Skeletal muscle satellite cell (primary cell): ENCODE results near the gene SEBOX.

Source experiments
- H3K27me3 ChIP-seq: 2 replicates; pipeline ENCODE4 v1.7.0; 2013; ENCODE audit warnings: low read length; ENCODE audit not compliant: control insufficient read depth, insufficient read depth
- H3K36me3 ChIP-seq: 2 replicates; pipeline ENCODE4 v1.7.0; 2013; ENCODE audit warnings: mild to moderate bottlenecking, control low read depth, low read length; ENCODE audit not compliant: insufficient read depth
- H3K4me1 ChIP-seq: 2 replicates; pipeline ENCODE4 v1.7.0; 2013; ENCODE audit warnings: low read length; ENCODE audit not compliant: control insufficient read depth, insufficient read depth
- H3K4me2 ChIP-seq: 2 replicates; pipeline ENCODE4 v1.7.0; 2013; ENCODE audit warnings: mild to moderate bottlenecking, low read length
- H3K4me3 ChIP-seq: 2 replicates; pipeline ENCODE4 v1.7.0; 2013; ENCODE audit warnings: low read length
- H3K9ac ChIP-seq: 2 replicates; pipeline ENCODE4 v1.7.0; 2013; ENCODE audit warnings: mild to moderate bottlenecking, low read depth, low read length, moderate library complexity
- H3K9me3 ChIP-seq: replicated peaks from 2 replicates; pipeline ENCODE4 v1.7.0; 2013; ENCODE audit warnings: mild to moderate bottlenecking, control low read depth, low read length

The SEBOX gene

GRCh38 chr17:28335201-28335958, 29.6 kb downstream of the SEBOX start, which contains the start of the genes IFT20 and TNFAIP1:
Gene IFT20 (minus strand): TSS chr17:28335472. CDS start chr17:28331985, 3,487 bp downstream.
Gene TNFAIP1 (plus strand): TSS chr17:28335761. CDS start chr17:28339522, 3,761 bp downstream.
- H3K4me1 ChIP-seq = peaks cover 32% of the 10 kb centered on the region
- H3K9ac ChIP-seq = peak within 1 kb of the TSS; percentile 95
- H3K36me3 ChIP-seq = peaks cover 24% of the 10 kb centered on the region
- H3K4me2 ChIP-seq = peak within 1 kb of the TSS; percentile 95
- H3K4me3 ChIP-seq = peak within 1 kb of the TSS; percentile 86
- no peaks in the 10 kb centered on the region for H3K27me3 ChIP-seq
- H3K9me3 ChIP-seq = no peaks in the 10 kb centered on the region

- peak overlapping the region; percentile 90 for H3K9ac ChIP-seq
- peaks cover 17% of the 10 kb centered on the region for H3K36me3 ChIP-seq
- no peaks in the 10 kb centered on the region for H3K9me3 ChIP-seq
- H3K4me2 ChIP-seq = peak overlapping the region; percentile 95
- no peaks in the 10 kb centered on the region for H3K27me3 ChIP-seq
- peak overlapping the region; percentile 86 for H3K4me3 ChIP-seq
- H3K4me1 ChIP-seq = peaks cover 32% of the 10 kb centered on the region
These were observed 30.3 kb downstream of the SEBOX start for GRCh38 chr17:28334666-28335200.

GRCh38 chr17:28334171-28334570, 30.8 kb downstream of the SEBOX start:
- H3K27me3 ChIP-seq = no peaks in the 10 kb centered on the region
- H3K9ac ChIP-seq = peak overlapping the region; percentile 90
- peak overlapping the region; percentile 86 for H3K4me3 ChIP-seq
- peaks cover 16% of the 10 kb centered on the region for H3K36me3 ChIP-seq
- peaks cover 32% of the 10 kb centered on the region for H3K4me1 ChIP-seq
- H3K9me3 ChIP-seq = no peaks in the 10 kb centered on the region
- H3K4me2 ChIP-seq = peak overlapping the region; percentile 95

GRCh38 chr17:28333083-28333746, 31.8 kb downstream of the SEBOX start:
- Histone ChIP-seq H3K27me3 (no peaks in the 10 kb centered on the region), H3K4me3 (no peak overlapping the region), H3K36me3 (peaks cover 25% of the 10 kb centered on the region), H3K9me3 (no peaks in the 10 kb centered on the region), H3K4me1 (peaks cover 26% of the 10 kb centered on the region), H3K9ac (no peak overlapping the region), H3K4me2 (no peak overlapping the region)

- peaks cover 16% of the 10 kb centered on the region for H3K4me1 ChIP-seq
- H3K9me3 ChIP-seq = no peaks in the 10 kb centered on the region
- H3K4me2 ChIP-seq = no peak overlapping the region
- H3K4me3 ChIP-seq = no peak overlapping the region
- H3K27me3 ChIP-seq = no peaks in the 10 kb centered on the region
- peaks cover 32% of the 10 kb centered on the region for H3K36me3 ChIP-seq
- no peak overlapping the region for H3K9ac ChIP-seq
These were observed 33.0 kb downstream of the SEBOX start for GRCh38 chr17:28331891-28332420.

GRCh38 chr17:28330671-28331070, 34.3 kb downstream of the SEBOX start:
- Histone ChIP-seq H3K27me3 (no peaks in the 10 kb centered on the region), H3K4me2 (no peak overlapping the region), H3K36me3 (peaks cover 37% of the 10 kb centered on the region), H3K9me3 (no peaks in the 10 kb centered on the region), H3K9ac (no peak overlapping the region), H3K4me1 (peaks cover 9% of the 10 kb centered on the region), H3K4me3 (no peak overlapping the region)

- H3K4me1 ChIP-seq = no peaks in the 10 kb centered on the region
- H3K36me3 ChIP-seq = peaks cover 37% of the 10 kb centered on the region
- no peak overlapping the region for H3K4me2 ChIP-seq
- H3K9ac ChIP-seq = no peak overlapping the region
- H3K9me3 ChIP-seq = no peaks in the 10 kb centered on the region
- H3K4me3 ChIP-seq = no peak overlapping the region
- no peaks in the 10 kb centered on the region for H3K27me3 ChIP-seq
These were observed 36.7 kb downstream of the SEBOX start for GRCh38 chr17:28328325-28328724.

GRCh38 chr17:28327709-28328108, 37.3 kb downstream of the SEBOX start:
- no peaks in the 10 kb centered on the region for H3K4me1 ChIP-seq
- H3K36me3 ChIP-seq = peaks cover 37% of the 10 kb centered on the region
- H3K9me3 ChIP-seq = no peaks in the 10 kb centered on the region
- H3K4me3 ChIP-seq = no peak overlapping the region
- H3K4me2 ChIP-seq = no peak overlapping the region
- no peaks in the 10 kb centered on the region for H3K27me3 ChIP-seq
- no peak overlapping the region for H3K9ac ChIP-seq

- H3K9ac ChIP-seq = no peak overlapping the region
- no peaks in the 10 kb centered on the region for H3K4me1 ChIP-seq
- no peak overlapping the region for H3K4me2 ChIP-seq
- no peaks in the 10 kb centered on the region for H3K27me3 ChIP-seq
- no peak overlapping the region for H3K4me3 ChIP-seq
- no peaks in the 10 kb centered on the region for H3K9me3 ChIP-seq
- H3K36me3 ChIP-seq = peaks cover 36% of the 10 kb centered on the region
These were observed 37.9 kb downstream of the SEBOX start for GRCh38 chr17:28327031-28327607.

- H3K9ac ChIP-seq = no peak overlapping the region
- H3K36me3 ChIP-seq = peaks cover 26% of the 10 kb centered on the region
- H3K4me3 ChIP-seq = no peak overlapping the region
- H3K4me1 ChIP-seq = no peaks in the 10 kb centered on the region
- no peaks in the 10 kb centered on the region for H3K27me3 ChIP-seq
- no peaks in the 10 kb centered on the region for H3K9me3 ChIP-seq
- no peak overlapping the region for H3K4me2 ChIP-seq
These were observed 38.9 kb downstream of the SEBOX start for GRCh38 chr17:28326114-28326513.

GRCh38 chr17:28325211-28325610, 39.8 kb downstream of the SEBOX start:
- no peak overlapping the region for H3K4me2 ChIP-seq
- peaks cover 24% of the 10 kb centered on the region for H3K36me3 ChIP-seq
- H3K9me3 ChIP-seq = no peaks in the 10 kb centered on the region
- no peaks in the 10 kb centered on the region for H3K27me3 ChIP-seq
- no peak overlapping the region for H3K4me3 ChIP-seq
- H3K4me1 ChIP-seq = peaks cover 2% of the 10 kb centered on the region
- no peak overlapping the region for H3K9ac ChIP-seq
